GM23338 (cell line): ENCODE data around the gene ACAD11. TPM values are rescaled to one million over a fixed set of nuclear protein-coding genes. Genes with fewer than 3 reads are reported as not detected.

ENCODE experiments used
- EZH2phosphoT487 ChIP-seq: fragments of 200-600 bp; sonication (generic); IDR thresholded peaks from one replicate; pipeline ENCODE4 v1.8.1; 2018; ENCODE audit warnings: antibody characterized with exemption; ENCODE audit not compliant: unreplicated experiment
- JUNB ChIP-seq: IDR thresholded peaks from one replicate; pipeline ENCODE4 v1.6.1; 2016; ENCODE audit warnings: antibody characterized with exemption; ENCODE audit not compliant: unreplicated experiment
- NANOG ChIP-seq: IDR thresholded peaks from 2 replicates; pipeline ENCODE4 v1.6.1; 2016; ENCODE audit warnings: antibody characterized with exemption, borderline replicate concordance
- POLR2AphosphoS5 ChIP-seq: IDR thresholded peaks from 2 replicates; pipeline ENCODE4 v1.6.1; 2016; ENCODE audit warnings: antibody characterized with exemption, low read depth
- STAT1 ChIP-seq: IDR thresholded peaks from one replicate; pipeline ENCODE4 v1.6.1; 2016; ENCODE audit warnings: antibody characterized with exemption; ENCODE audit not compliant: unreplicated experiment
- ZNF114 ChIP-seq: fragments of 250-450 bp; sonication (Bioruptor Pico); IDR thresholded peaks from 2 replicates; pipeline ENCODE4 v1.5.0; 2020; ENCODE audit warnings: mild to moderate bottlenecking, moderate library complexity
- ZNF331 ChIP-seq: fragments of 250-450 bp; sonication (Bioruptor Pico); IDR thresholded peaks from 2 replicates; pipeline ENCODE4 v1.5.0; 2020; ENCODE audit warnings: low read depth, mild to moderate bottlenecking, moderate library complexity
- polyA plus RNA-seq: library from polyadenylated mRNA; unstranded; fragments of >200 nt; fragmentation: Nextera tagmentation; extraction: Ambion mirVana; gene quantifications from 2 replicates; pipeline ENCODE4 v1.2.1, GENCODE V29; 2016
- total RNA-seq: library from RNA; depleted of rRNA; stranded (reverse); fragments of >200 nt; shearing (Covaris generic); gene quantifications from 2 replicates; pipeline ENCODE4 v1.2.3, GENCODE V29; 2014
- TF ChIP-seq, protein P1 (sequence below): fragments of 250-450 bp; sonication (Bioruptor Pico); IDR thresholded peaks from 2 replicates; pipeline ENCODE4 v1.5.0; 2020; ENCODE audit warnings: mild to moderate bottlenecking, moderate library complexity
- TF ChIP-seq, protein P2 (sequence below): IDR thresholded peaks from one replicate; pipeline ENCODE4 v1.6.1; 2018; ENCODE audit warnings: antibody characterized with exemption; ENCODE audit not compliant: unreplicated experiment

The ACAD11 gene
- total and polyA plus RNA-seq, 2 experiments from 2014 or later: 11.4 to 17.1 TPM

DNA sequence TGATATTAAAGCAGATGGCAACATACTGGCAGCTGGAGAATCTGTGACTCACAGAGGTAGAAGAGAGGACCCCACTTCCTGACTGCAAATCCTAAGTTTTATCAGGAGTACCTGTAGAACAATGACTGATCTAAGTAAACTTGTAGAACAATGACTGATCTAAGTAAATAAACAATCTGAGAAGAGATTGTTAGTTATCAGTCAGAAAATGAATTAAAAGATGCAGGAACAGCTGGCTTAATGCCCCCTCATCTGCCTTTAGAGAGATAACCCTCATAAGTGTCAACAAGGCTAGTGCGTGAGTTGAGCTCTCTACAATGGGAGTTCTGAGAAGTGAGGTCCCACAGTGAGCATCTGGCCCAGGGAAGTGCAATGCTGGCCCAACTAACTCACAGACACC is 14.6 kb downstream of the ACAD11 start (continued):
- TF ChIP-seq, protein P1, sequence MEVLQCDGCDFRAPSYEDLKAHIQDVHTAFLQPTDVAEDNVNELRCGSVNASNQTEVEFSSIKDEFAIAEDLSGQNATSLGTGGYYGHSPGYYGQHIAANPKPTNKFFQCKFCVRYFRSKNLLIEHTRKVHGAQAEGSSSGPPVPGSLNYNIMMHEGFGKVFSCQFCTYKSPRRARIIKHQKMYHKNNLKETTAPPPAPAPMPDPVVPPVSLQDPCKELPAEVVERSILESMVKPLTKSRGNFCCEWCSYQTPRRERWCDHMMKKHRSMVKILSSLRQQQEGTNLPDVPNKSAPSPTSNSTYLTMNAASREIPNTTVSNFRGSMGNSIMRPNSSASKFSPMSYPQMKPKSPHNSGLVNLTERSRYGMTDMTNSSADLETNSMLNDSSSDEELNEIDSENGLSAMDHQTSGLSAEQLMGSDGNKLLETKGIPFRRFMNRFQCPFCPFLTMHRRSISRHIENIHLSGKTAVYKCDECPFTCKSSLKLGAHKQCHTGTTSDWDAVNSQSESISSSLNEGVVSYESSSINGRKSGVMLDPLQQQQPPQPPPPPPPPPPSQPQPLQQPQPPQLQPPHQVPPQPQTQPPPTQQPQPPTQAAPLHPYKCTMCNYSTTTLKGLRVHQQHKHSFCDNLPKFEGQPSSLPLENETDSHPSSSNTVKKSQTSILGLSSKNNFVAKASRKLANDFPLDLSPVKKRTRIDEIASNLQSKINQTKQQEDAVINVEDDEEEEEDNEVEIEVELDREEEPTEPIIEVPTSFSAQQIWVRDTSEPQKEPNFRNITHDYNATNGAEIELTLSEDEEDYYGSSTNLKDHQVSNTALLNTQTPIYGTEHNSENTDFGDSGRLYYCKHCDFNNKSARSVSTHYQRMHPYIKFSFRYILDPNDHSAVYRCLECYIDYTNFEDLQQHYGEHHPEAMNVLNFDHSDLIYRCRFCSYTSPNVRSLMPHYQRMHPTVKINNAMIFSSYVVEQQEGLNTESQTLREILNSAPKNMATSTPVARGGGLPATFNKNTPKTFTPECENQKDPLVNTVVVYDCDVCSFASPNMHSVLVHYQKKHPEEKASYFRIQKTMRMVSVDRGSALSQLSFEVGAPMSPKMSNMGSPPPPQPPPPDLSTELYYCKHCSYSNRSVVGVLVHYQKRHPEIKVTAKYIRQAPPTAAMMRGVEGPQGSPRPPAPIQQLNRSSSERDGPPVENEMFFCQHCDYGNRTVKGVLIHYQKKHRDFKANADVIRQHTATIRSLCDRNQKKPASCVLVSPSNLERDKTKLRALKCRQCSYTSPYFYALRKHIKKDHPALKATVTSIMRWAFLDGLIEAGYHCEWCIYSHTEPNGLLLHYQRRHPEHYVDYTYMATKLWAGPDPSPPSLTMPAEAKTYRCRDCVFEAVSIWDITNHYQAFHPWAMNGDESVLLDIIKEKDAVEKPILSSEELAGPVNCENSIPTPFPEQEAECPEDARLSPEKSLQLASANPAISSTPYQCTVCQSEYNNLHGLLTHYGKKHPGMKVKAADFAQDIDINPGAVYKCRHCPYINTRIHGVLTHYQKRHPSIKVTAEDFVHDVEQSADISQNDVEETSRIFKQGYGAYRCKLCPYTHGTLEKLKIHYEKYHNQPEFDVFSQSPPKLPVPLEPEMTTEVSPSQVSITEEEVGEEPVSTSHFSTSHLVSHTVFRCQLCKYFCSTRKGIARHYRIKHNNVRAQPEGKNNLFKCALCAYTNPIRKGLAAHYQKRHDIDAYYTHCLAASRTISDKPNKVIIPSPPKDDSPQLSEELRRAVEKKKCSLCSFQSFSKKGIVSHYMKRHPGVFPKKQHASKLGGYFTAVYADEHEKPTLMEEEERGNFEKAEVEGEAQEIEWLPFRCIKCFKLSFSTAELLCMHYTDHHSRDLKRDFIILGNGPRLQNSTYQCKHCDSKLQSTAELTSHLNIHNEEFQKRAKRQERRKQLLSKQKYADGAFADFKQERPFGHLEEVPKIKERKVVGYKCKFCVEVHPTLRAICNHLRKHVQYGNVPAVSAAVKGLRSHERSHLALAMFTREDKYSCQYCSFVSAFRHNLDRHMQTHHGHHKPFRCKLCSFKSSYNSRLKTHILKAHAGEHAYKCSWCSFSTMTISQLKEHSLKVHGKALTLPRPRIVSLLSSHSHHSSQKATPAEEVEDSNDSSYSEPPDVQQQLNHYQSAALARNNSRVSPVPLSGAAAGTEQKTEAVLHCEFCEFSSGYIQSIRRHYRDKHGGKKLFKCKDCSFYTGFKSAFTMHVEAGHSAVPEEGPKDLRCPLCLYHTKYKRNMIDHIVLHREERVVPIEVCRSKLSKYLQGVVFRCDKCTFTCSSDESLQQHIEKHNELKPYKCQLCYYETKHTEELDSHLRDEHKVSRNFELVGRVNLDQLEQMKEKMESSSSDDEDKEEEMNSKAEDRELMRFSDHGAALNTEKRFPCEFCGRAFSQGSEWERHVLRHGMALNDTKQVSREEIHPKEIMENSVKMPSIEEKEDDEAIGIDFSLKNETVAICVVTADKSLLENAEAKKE: no peak
- TF ChIP-seq POLR2AphosphoS5: no peak
- TF ChIP-seq EZH2phosphoT487: no peak
- no peak for TF ChIP-seq ZNF114
- no peak for TF ChIP-seq ZNF331
- TF ChIP-seq, protein P2, sequence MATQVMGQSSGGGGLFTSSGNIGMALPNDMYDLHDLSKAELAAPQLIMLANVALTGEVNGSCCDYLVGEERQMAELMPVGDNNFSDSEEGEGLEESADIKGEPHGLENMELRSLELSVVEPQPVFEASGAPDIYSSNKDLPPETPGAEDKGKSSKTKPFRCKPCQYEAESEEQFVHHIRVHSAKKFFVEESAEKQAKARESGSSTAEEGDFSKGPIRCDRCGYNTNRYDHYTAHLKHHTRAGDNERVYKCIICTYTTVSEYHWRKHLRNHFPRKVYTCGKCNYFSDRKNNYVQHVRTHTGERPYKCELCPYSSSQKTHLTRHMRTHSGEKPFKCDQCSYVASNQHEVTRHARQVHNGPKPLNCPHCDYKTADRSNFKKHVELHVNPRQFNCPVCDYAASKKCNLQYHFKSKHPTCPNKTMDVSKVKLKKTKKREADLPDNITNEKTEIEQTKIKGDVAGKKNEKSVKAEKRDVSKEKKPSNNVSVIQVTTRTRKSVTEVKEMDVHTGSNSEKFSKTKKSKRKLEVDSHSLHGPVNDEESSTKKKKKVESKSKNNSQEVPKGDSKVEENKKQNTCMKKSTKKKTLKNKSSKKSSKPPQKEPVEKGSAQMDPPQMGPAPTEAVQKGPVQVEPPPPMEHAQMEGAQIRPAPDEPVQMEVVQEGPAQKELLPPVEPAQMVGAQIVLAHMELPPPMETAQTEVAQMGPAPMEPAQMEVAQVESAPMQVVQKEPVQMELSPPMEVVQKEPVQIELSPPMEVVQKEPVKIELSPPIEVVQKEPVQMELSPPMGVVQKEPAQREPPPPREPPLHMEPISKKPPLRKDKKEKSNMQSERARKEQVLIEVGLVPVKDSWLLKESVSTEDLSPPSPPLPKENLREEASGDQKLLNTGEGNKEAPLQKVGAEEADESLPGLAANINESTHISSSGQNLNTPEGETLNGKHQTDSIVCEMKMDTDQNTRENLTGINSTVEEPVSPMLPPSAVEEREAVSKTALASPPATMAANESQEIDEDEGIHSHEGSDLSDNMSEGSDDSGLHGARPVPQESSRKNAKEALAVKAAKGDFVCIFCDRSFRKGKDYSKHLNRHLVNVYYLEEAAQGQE: no peak
- TF ChIP-seq STAT1: no peak
- TF ChIP-seq NANOG: no peak
- no peak for TF ChIP-seq JUNB
